Pancreas (tissue), 10 donors: ENCODE measurements around the gene FAM47E. TPM values are rescaled to one million over a fixed set of nuclear protein-coding genes. Genes with fewer than 3 reads are reported as not detected.

Experiments used
- ATAC-seq, 4 donors: fragments of 200-7000 bp; cut with Tn5 transposase; one replicate each; pipeline versions ENCODE4 v1.8.0 to v1.9.1; 2020; ENCODE audit warnings: mild to moderate bottlenecking in 4 of 4, moderate library complexity in 4 of 4
- DNase-seq, 6 donors: peaks; one replicate each; pipeline ENCODE4 v3.0.0-alpha.2; 2020
- FAIRE-seq: peaks from 2 replicates; lab custom pipeline; 2012; peaks lifted over from hg19 to GRCh38; lab: Jason Lieb, UNC
- H3K27ac ChIP-seq, 4 donors: fragments of 200-600 bp; sonication (generic); 1 replicate in 3 of 4; 2 replicates in 1 of 4; pipeline versions ENCODE4 v1.5.0 to v1.8.0; 2020
- H3K27me3 ChIP-seq, 4 donors: fragments of 200-600 bp; one replicate each; pipeline ENCODE4 v1.8.0; 2021
- H3K36me3 ChIP-seq, 3 donors: fragments of 200-600 bp; sonication (generic) in 1 of 3; one replicate each; pipeline versions ENCODE4 v1.5.0 to v1.8.0; 2020 to 2021
- H3K4me1 ChIP-seq, 3 donors: fragments of 200-600 bp; one replicate each; pipeline ENCODE4 v1.8.0; 2021
- H3K4me3 ChIP-seq, 4 donors: fragments of 200-600 bp; sonication (generic) in 2 of 4; one replicate each; pipeline versions ENCODE4 v1.5.0 to v1.8.0; 2020 to 2021
- H3K9me3 ChIP-seq, 4 donors: fragments of 200-600 bp; one replicate each; pipeline ENCODE4 v1.8.0; 2021
- WGBS, 2 donors: extraction: QIAGEN DNeasy Blood & Tissue Kit; methylation state at CpG; one replicate each; pipeline ENCODE4 v1.1.7; 2013; 5-methylcytosine and 5-hydroxymethylcytosine counted together
- intact Hi-C, 3 donors: fragments of 100-400 bp; cut with DNase I; formaldehyde crosslinking; loops; one replicate each; pipeline versions ENCODE4 v1.11.1 to v1.14.2; 2022
- polyA plus RNA-seq, 2 donors: library from polyadenylated mRNA; stranded (reverse); fragments of 200-250 nt; gene quantifications; one replicate each; pipeline ENCODE4 v1.2.3, GENCODE V29; 2013
- total RNA-seq, 6 donors: library from RNA; stranded (reverse); fragmentation: NEBNext Ultra II Directional in 4 of 6; extraction: Animal tissue kit (Norgen Biotek cat#: 25700) in 4 of 6; gene quantifications; one replicate each; pipeline versions ENCODE4 v1.2.1 to v1.2.4, GENCODE V29; 2021 to 2023
- TF ChIP-seq, protein P1 (sequence below), 4 donors: fragments of 200-600 bp; sonication (generic) in 3 of 4; IDR thresholded peaks; one replicate each; pipeline versions ENCODE4 v1.5.0 to v1.8.0; 2021; ENCODE audit warnings: antibody characterized with exemption in 4 of 4
- donor health status: healthy with polysubstance abuse.
- donor health status: DM: no; HTN: no; CAD: no; lungs with moderate emphysema.
- donor health status: DM: no; HTN: no; CAD: no.
- donor health status: control.
- donor health status: control.
- donor health status: Bipolar disorder and iron deficiency.
- donor health status: DM: yes; HTN: yes; CAD: no.
- donor health status: DM: no; HTN: no; CAD: no.
- donor health status: DM: no; HTN: no; CAD: no.
- donor health status: DM: yes; HTN: yes; CAD: no.

Gene FAM47E, protein sequence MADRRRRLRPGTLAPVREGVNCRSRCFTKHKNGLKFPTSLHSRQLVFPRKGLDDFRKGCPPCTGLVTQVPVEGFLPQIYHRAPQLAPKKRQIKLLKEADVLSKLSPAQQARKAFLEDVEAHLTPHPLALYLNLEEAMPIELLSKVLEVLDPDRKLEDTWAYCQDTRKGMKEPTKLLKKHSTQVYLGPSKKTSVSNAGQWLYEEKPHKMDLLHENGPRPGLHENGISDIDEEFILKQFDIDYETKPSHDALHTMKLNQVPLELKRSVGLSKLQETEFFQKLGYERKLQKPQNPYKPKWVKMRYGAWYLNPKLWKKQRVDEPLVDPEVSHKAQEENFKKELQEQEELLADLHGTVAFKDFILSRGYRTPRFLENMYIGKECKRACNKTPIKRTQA
- 10 to 100 TPM in 2 of 6 donors, 1 to 10 TPM in 4; 3.6 to 11.5 (median 7.3) TPM for total RNA-seq
- 10 to 100 TPM; 13.1 to 14.8 TPM for polyA plus RNA-seq

- intact Hi-C loops: loop anchor here in 1 of 3 donors (10.0 kb wide), 1 partner anchor 53 kb away; the partner anchor contains the start of gene STBD1
- DNase-seq (peak; percentile 90 to 97 (median 92)), ATAC-seq (peak; percentile 93 to 98 (median 97)), FAIRE-seq (no peak)
- Histone ChIP-seq H3K4me3 (peak within 1 kb of the TSS; percentile 41 to 59 (median 55)), H3K36me3 (no peaks in the 10 kb centered on the region), H3K27ac (peak within 1 kb of the TSS; percentile 79 to 85 (median 81)), H3K4me1 (peaks cover 5 to 17% (median 8%) of the 10 kb centered on the region in 3 donors), H3K27me3 (no peaks in the 10 kb centered on the region), H3K9me3 (no peaks in the 10 kb centered on the region)
- TF ChIP-seq, protein P1, sequence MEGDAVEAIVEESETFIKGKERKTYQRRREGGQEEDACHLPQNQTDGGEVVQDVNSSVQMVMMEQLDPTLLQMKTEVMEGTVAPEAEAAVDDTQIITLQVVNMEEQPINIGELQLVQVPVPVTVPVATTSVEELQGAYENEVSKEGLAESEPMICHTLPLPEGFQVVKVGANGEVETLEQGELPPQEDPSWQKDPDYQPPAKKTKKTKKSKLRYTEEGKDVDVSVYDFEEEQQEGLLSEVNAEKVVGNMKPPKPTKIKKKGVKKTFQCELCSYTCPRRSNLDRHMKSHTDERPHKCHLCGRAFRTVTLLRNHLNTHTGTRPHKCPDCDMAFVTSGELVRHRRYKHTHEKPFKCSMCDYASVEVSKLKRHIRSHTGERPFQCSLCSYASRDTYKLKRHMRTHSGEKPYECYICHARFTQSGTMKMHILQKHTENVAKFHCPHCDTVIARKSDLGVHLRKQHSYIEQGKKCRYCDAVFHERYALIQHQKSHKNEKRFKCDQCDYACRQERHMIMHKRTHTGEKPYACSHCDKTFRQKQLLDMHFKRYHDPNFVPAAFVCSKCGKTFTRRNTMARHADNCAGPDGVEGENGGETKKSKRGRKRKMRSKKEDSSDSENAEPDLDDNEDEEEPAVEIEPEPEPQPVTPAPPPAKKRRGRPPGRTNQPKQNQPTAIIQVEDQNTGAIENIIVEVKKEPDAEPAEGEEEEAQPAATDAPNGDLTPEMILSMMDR (IDR thresholded peaks at IDR 0.05): peak; percentile 20 to 38 (median 29)
- 4 to 8% methylated on average over 54 to 68 of the region's 68 CpGs for WGBS, 2 donors
Measured at GRCh38 chr4:76251441-76252270, at the start of gene FAM47E. Gene FAM47E, plus strand, starts transcription at chr4:76251721. Its CDS starts 26 bp downstream, at chr4:76251747.

DNA sequence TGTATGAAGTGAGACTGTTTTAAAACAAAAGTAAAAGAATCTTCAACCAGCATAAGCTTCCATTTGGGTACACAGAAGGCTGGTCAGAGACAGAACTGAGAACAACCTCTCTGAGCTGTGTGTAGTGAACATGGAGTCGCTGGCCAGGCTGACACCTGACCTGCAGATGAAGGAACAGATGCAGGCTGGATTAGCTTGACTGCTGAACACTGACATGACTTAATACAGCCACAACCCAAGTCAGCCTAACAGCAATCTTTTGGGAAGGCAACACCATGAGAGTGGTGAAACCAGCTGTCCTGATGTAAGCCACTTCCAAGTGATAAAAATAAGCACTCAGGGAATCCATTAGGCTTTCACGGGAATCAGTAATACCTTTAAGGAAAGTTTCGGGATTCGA lies 48.0 kb upstream of the FAM47E start:
- ATAC-seq (no peak), FAIRE-seq (no peak), DNase-seq (no peak)
- no peak overlapping the region for H3K4me3 ChIP-seq
- peaks cover 58 to 85% (median 71%) of the 10 kb centered on the region in 3 donors for H3K4me1 ChIP-seq
- intact Hi-C loops: no loop called here
- H3K27me3 ChIP-seq: no peaks in the 10 kb centered on the region
- no peaks in the 10 kb centered on the region for H3K36me3 ChIP-seq
- no peak overlapping the region for H3K27ac ChIP-seq
- 72 to 76% methylated on average over 4 of the region's 4 CpGs for WGBS, 2 donors
- H3K9me3 ChIP-seq: no peaks in the 10 kb centered on the region
- TF ChIP-seq, protein P1 (IDR thresholded peaks at IDR 0.05): no peak

DNA sequence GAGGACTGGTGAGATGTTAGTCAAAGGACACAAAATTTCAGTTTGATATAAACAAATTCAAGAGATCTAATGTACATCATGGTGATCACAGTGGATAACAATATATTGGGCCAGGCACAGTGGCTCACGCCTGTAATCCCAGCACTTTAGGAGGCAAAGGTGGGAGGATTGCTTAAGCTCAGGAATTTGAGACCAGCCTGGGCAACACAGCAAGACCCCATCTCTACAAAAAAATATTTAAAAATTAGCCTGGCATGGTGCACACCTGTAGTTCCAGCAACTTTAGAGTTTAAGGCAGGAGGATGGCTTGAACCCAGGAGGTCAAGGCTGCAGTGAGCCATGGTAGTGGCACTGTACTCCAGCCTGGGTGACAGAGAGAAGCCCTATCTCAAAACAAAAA lies 46.6 kb upstream of the FAM47E start:
- peaks cover 46 to 87% (median 72%) of the 10 kb centered on the region in 3 donors for H3K4me1 ChIP-seq

DNA sequence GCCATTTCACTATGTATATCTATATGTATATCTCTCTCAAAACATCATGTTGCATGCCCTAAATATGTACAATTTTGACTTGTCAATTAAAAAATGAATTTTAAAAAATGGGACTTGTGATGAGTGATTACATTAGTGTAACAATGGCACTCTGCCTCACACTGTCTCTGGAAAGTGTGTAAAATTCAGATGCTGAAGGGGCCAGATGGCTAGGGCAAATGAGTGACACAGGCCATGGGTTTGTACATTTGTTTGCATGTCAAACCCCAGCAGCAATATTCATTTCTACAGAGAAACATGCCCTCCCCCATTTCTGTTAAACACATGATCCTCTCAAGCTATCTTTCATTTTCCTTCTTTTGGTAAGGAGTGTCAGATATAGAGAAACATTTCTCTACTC lies 46.0 kb upstream of the FAM47E start:
- no peaks in the 10 kb centered on the region for H3K27me3 ChIP-seq
- peak overlapping the region in 1 of 4 donors; percentile 99 for H3K27ac ChIP-seq
- H3K36me3 ChIP-seq: no peaks in the 10 kb centered on the region
- no peak for ATAC-seq
- TF ChIP-seq, protein P1 (IDR thresholded peaks at IDR 0.05): no peak
- intact Hi-C loops: no loop called here
- H3K4me3 ChIP-seq: no peak overlapping the region
- peaks cover 45 to 87% (median 72%) of the 10 kb centered on the region in 3 donors for H3K4me1 ChIP-seq
- no peak for FAIRE-seq
- no peaks in the 10 kb centered on the region for H3K9me3 ChIP-seq
- no peak for DNase-seq

More for the DNA sequence above, 46.6 kb upstream of the FAM47E start:
- intact Hi-C loops: no loop called here
- Histone ChIP-seq H3K4me3 (no peak overlapping the region), H3K9me3 (no peaks in the 10 kb centered on the region), H3K27ac (no peak overlapping the region), H3K27me3 (no peaks in the 10 kb centered on the region), H3K36me3 (no peaks in the 10 kb centered on the region)
- no peak for ATAC-seq
- WGBS, 2 donors: 96 to 100% methylated on average over 1 of the region's 1 CpG
- DNase-seq: no peak
- TF ChIP-seq, protein P1 (IDR thresholded peaks at IDR 0.05): no peak
- FAIRE-seq: no peak
